ENCODE measurements around the gene EN2. TPM values are rescaled to one million over a fixed set of nuclear protein-coding genes. Genes with fewer than 3 reads are reported as not detected.

The EN2 gene
- total and polyA plus RNA-seq, 2 donors (not counting 1 experiment from before 2014, with no cell fraction given): not detected

GRCh38 chr7:155412416-155413253 lies 45.3 kb upstream of the EN2 start:
- no peak overlapping the region for H2AFZ ChIP-seq (ENCODE audit: insufficient read depth, low read depth, low read length, poor library complexity, severe bottlenecking)
- WGBS (ENCODE audit: insufficient coverage): 35% methylated on average over 25 of the region's 25 CpGs
- no peak overlapping the region for H3K4me3 Mint-ChIP-seq
- DNase-seq (peak; percentile 51), ATAC-seq (ENCODE audit: low read depth) (no peak)
- H3K9me3 ChIP-seq (ENCODE audit: control extremely low read depth in 1 of 3, control insufficient read depth in 2 of 3, insufficient read depth in 1 of 3, low read length in 2 of 3): peaks cover 0 to 10% (median 0%) of the 10 kb centered on the region in 3 donors
- ChIA-PET CTCF (interaction anchor here (0.9 kb wide), 1 partner anchor 113 kb away, joined by 3 read pairs; no protein-coding TSS in a partner anchor), POLR2A (no interaction called here)
- peak; percentile 71 for TF ChIP-seq CTCF (IDR thresholded peaks at IDR 0.05)
- no peak for TF ChIP-seq EZH2 (IDR thresholded peaks at IDR 0.05; ENCODE audit: borderline replicate concordance, insufficient read depth, low read depth, low read length, poor library complexity, severe bottlenecking)
- no peak overlapping the region for H3K4me3 ChIP-seq (ENCODE audit: control extremely low read depth in 1 of 5, extremely low read depth in 1 of 5, insufficient read depth in 1 of 5, low read depth in 2 of 5, low read length in 4 of 5)
- H3K27me3 Mint-ChIP-seq: peaks cover 33% of the 10 kb centered on the region
- no peaks in the 10 kb centered on the region for H3K4me1 ChIP-seq (ENCODE audit: control insufficient read depth in 2 of 2, insufficient read depth in 2 of 2, low read length in 2 of 2)
- intact Hi-C loops (cut with micrococcal nuclease): no loop called here
- no peak overlapping the region for H3K4me2 ChIP-seq (replicated peaks; ENCODE audit: low read depth, low read length, poor library complexity, severe bottlenecking)
- H3K9ac ChIP-seq (ENCODE audit: low read length): no peak overlapping the region
- H3K27ac ChIP-seq (ENCODE audit: low read length in 2 of 2): no peak overlapping the region
- peaks cover 0 to 12% (median 2%) of the 10 kb centered on the region in 4 experiments for H3K27me3 ChIP-seq (replicated peaks in 1 of 4; ENCODE audit: control extremely low read depth in 1 of 4, control insufficient read depth in 3 of 4, insufficient read depth in 4 of 4, low read length in 3 of 4)
- no peaks in the 10 kb centered on the region for H4K20me1 ChIP-seq (ENCODE audit: control insufficient read depth, insufficient read depth, low read length, poor library complexity, severe bottlenecking)
- no peaks in the 10 kb centered on the region for H3K9me3 Mint-ChIP-seq (ENCODE audit: insufficient read depth)
- no peaks in the 10 kb centered on the region for H3K79me2 ChIP-seq (ENCODE audit: control insufficient read depth, insufficient read depth, low read length)
- H3K4me1 Mint-ChIP-seq: no peaks in the 10 kb centered on the region
- no peaks in the 10 kb centered on the region for H3K36me3 ChIP-seq (replicated peaks in 1 of 2; ENCODE audit: control extremely low read depth in 1 of 2, control insufficient read depth in 1 of 2, extremely low read depth in 1 of 2, insufficient read depth in 2 of 2, low read length in 1 of 2)
- no peak overlapping the region for H3K27ac Mint-ChIP-seq
